ENCODE data around the gene ELFN2.

The ELFN2 gene

GRCh38 chr22:37324340-37325038 lies 102.8 kb downstream of the ELFN2 start:
- no peak for DNase-seq (ENCODE audit: low spot score)
- TF ChIP-seq, protein P1, sequence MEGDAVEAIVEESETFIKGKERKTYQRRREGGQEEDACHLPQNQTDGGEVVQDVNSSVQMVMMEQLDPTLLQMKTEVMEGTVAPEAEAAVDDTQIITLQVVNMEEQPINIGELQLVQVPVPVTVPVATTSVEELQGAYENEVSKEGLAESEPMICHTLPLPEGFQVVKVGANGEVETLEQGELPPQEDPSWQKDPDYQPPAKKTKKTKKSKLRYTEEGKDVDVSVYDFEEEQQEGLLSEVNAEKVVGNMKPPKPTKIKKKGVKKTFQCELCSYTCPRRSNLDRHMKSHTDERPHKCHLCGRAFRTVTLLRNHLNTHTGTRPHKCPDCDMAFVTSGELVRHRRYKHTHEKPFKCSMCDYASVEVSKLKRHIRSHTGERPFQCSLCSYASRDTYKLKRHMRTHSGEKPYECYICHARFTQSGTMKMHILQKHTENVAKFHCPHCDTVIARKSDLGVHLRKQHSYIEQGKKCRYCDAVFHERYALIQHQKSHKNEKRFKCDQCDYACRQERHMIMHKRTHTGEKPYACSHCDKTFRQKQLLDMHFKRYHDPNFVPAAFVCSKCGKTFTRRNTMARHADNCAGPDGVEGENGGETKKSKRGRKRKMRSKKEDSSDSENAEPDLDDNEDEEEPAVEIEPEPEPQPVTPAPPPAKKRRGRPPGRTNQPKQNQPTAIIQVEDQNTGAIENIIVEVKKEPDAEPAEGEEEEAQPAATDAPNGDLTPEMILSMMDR (IDR thresholded peaks at IDR 0.05; ENCODE audit: borderline replicate concordance, control extremely low read depth, extremely low read depth, insufficient read depth, missing control alignments), result no peak
- in situ Hi-C loops (cut with MboI; ENCODE audit: low sequenced_read_pairs, unreplicated experiment), result no loop called here

DNA sequence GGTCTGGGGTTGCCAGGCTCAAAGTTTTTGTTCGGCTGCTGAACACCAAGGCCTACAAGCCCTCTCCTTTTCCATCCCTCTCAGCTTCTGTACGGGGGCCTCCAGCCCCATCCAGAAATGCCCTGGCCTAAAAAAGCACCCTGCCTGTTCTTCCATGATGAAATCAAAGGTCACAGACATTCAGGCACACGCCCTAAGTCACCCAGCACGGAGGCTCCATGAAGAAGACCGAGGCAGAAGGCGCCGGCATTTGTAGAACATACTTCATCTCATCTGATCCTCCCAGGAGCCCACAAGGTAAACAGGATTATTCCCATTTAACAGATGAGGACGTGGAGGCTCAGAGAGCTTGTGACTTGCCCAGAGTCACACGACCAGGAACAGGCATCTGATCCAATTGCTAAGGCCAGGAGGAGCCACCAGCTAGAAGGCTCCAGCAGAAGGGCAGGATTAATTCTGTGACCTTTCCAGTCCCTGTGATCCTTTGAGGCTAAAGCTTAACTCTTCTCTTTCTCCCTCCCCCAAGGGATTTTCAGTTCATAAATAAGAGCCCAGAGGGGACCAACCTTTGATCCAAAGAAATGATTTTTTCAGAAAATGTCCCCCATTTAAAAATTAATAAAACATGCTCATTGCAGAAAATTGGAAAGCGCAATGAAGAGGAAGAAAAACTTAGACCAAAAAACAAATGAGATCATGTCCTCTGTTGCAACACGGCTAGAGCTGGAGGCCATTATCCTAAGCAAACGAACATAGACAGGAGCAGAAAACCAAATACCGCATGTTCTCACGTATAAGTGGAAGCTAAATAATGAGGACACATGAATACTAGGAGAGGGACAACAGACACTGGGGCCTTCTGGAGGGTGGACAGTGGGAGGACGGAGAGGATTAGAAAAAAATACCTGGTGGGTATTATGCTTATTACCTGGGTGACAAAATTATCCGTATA lies 106.3 kb downstream of the ELFN2 start:
- in situ Hi-C loops (cut with MboI; ENCODE audit: low sequenced_read_pairs, unreplicated experiment), result no loop called here
- TF ChIP-seq, protein P1 (IDR thresholded peaks at IDR 0.05; ENCODE audit: borderline replicate concordance, control extremely low read depth, extremely low read depth, insufficient read depth, missing control alignments), result no peak
- DNase-seq (ENCODE audit: low spot score), result no peak

GRCh38 chr22:37319469-37319868 lies 107.8 kb downstream of the ELFN2 start:
- TF ChIP-seq, protein P1 (IDR thresholded peaks at IDR 0.05; ENCODE audit: borderline replicate concordance, control extremely low read depth, extremely low read depth, insufficient read depth, missing control alignments), result no peak
- in situ Hi-C loops (cut with MboI; ENCODE audit: low sequenced_read_pairs, unreplicated experiment), result loop anchor here (10.0 kb wide), 1 partner anchor 115 kb away; no protein-coding TSS in a partner anchor
- no peak for DNase-seq (ENCODE audit: low spot score)

DNA sequence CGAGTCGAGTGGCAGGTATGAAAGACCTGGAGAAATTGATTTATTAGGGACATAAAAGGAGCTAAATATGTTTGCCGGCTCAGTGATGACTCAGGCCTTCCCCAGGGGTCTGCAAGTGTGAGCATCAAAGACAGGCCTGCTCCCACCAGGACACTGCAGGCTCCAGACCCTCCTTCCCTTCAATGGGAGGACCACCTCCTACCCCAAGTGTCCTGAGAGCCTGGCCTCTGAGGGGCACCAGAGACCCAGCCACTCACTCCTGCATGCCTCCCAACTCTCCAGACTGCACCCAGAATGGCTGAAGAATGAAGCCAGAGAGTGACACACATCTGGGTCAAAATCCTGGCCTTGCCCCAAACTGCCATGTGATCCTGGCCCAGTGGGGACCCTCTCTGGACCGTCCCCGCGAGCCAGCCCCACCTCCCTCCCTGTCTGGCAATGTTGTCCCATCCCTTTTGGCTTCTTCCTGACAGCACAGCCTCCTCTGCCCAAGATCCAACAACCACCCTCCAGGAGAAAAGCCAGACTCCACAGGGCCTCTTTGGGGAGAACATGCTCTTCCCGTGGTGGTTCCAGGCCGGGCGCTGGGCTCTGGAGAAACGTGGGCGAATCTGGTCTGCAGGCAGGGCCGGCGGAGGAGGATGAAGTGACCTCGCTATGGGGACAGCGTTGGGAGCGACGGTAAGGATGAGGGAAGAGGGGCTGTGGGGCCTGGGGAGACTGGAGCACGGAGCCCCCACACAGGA lies 108.7 kb downstream of the ELFN2 start:
- no peak for DNase-seq (ENCODE audit: low spot score)
- TF ChIP-seq, protein P1 (IDR thresholded peaks at IDR 0.05; ENCODE audit: borderline replicate concordance, control extremely low read depth, extremely low read depth, insufficient read depth, missing control alignments), result no peak
- in situ Hi-C loops (cut with MboI; ENCODE audit: low sequenced_read_pairs, unreplicated experiment), result loop anchor here (10.0 kb wide), 1 partner anchor 116 kb away; no protein-coding TSS in a partner anchor

Data from GM13976 (cell line).